Measurements from ENCODE around the gene TIGD2.
"Not testable (repeated sequence)": the region's sequence is repeated elsewhere in the genome, so short reads cannot be mapped to it uniquely, and the experiment has no call there.

The TIGD2 gene

GRCh38 chr4:89119836-89120235, 8.5 kb downstream of the TIGD2 start:
- no peak for DNase-seq (ENCODE audit: low spot score)

- no peak for DNase-seq (ENCODE audit: low spot score)
These were observed 10.2 kb downstream of the TIGD2 start for GRCh38 chr4:89121387-89122068.

GRCh38 chr4:89123451-89123851, 12.1 kb downstream of the TIGD2 start:
- DNase-seq (ENCODE audit: low spot score), result no peak

GRCh38 chr4:89125901-89126782, 14.8 kb downstream of the TIGD2 start:
- DNase-seq (ENCODE audit: low spot score), result no peak

- DNase-seq (ENCODE audit: low spot score), result no peak
These were observed 17.8 kb downstream of the TIGD2 start for GRCh38 chr4:89129080-89129640.

GRCh38 chr4:89134775-89135319, 23.5 kb downstream of the TIGD2 start:
- DNase-seq (ENCODE audit: low spot score), result peak; percentile 58

- peak; percentile 26 for DNase-seq (ENCODE audit: low spot score)
These were observed 25.2 kb downstream of the TIGD2 start for GRCh38 chr4:89136525-89136924.

- no peak for DNase-seq (ENCODE audit: low spot score)
These were observed 25.9 kb downstream of the TIGD2 start for GRCh38 chr4:89137231-89137630.

- no peak for DNase-seq (ENCODE audit: low spot score)
These were observed 26.4 kb downstream of the TIGD2 start for GRCh38 chr4:89137695-89138094.

- DNase-seq (ENCODE audit: low spot score), result peak; percentile 22
These were observed 28.9 kb downstream of the TIGD2 start for GRCh38 chr4:89140168-89140759.

- DNase-seq (ENCODE audit: low spot score), result no peak
These were observed 31.6 kb downstream of the TIGD2 start for GRCh38 chr4:89142691-89143669.

- DNase-seq (ENCODE audit: low spot score), result not testable (repeated sequence)
These were observed 33.3 kb downstream of the TIGD2 start for GRCh38 chr4:89144652-89145051.

GRCh38 chr4:89146196-89146595, 34.9 kb downstream of the TIGD2 start:
- DNase-seq (ENCODE audit: low spot score), result no peak

GRCh38 chr4:89152972-89153371, 41.6 kb downstream of the TIGD2 start:
- DNase-seq (ENCODE audit: low spot score), result peak; percentile 40

GRCh38 chr4:89156174-89156914, 45.0 kb downstream of the TIGD2 start:
- DNase-seq (ENCODE audit: low spot score), result no peak

- DNase-seq (ENCODE audit: low spot score), result no peak
These were observed 46.2 kb downstream of the TIGD2 start for GRCh38 chr4:89157488-89158024.

- peak; percentile 76 for DNase-seq (ENCODE audit: low spot score)
These were observed 47.7 kb downstream of the TIGD2 start for GRCh38 chr4:89158884-89159503.

GRCh38 chr4:89160806-89161205, 49.5 kb downstream of the TIGD2 start:
- DNase-seq (ENCODE audit: low spot score), result no peak

- no peak for DNase-seq (ENCODE audit: low spot score)
These were observed 50.5 kb downstream of the TIGD2 start for GRCh38 chr4:89161841-89162240.

- DNase-seq (ENCODE audit: low spot score), result no peak
These were observed 51.2 kb downstream of the TIGD2 start for GRCh38 chr4:89162496-89162895.

Measured in RKO (cell line).